Adrenal gland (tissue), 5 donors: ENCODE data around the gene STOML3.

ENCODE experiments used
- CTCF ChIP-seq, 6 experiments: fragments of 450-650 bp in 4 of 6; fragments of 200-600 bp in 2 of 6; sonication (generic) in 1 of 6; IDR thresholded peaks; 1 replicate in 5 of 6; 2 replicates in 1 of 6; pipeline versions ENCODE4 v1.5.1 to v1.8.0; 2016 to 2021; ENCODE audit warnings: antibody characterized with exemption in 6 of 6, mild to moderate bottlenecking in 2 of 6, moderate library complexity in 1 of 6
- POLR2A ChIP-seq, 2 donors: fragments of 450-650 bp; IDR thresholded peaks; one replicate each; pipeline ENCODE4 v1.6.1; 2017; ENCODE audit warnings: antibody characterized with exemption in 2 of 2, mild to moderate bottlenecking in 2 of 2, moderate library complexity in 1 of 2
- donor health status: DM: no; HTN: no; CAD: no.

- TF ChIP-seq CTCF (IDR thresholded peaks at IDR 0.05) (no peak), POLR2A (IDR thresholded peaks at IDR 0.05) (no peak)
These were observed 2.8 kb upstream of the STOML3 start for GRCh38 chr13:38993381-38993780.
